Measurements from ENCODE around the gene RGL1.

Gene RGL1

DNA sequence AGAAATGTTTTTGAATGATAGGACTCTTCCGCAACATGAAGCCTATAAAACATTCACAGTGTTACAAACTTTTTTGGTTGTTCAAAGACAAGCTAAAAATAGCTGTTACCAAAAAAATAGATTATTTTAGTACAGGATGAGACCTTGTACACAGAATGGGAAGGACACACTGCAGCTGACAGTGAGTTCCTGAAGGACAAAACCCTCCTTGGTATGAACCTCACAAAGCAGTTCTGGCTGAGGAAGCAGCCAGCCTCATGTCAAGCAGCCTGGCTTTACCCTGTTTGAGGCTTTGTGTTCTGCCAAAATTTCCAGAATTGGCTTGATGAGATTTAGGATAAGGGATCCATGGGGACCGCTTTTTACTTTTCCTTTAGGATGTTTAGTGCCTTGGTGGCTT lies 93.7 kb downstream of the RGL1 start:
- no peak overlapping the region for H3K4me3 ChIP-seq (ENCODE audit: low read length)
- no peak for DNase-seq (ENCODE audit: low read depth, low spot score)

GRCh38 chr1:183901748-183902330 lies 96.9 kb downstream of the RGL1 start:
- no peak for DNase-seq (ENCODE audit: low read depth, low spot score)
- H3K4me3 ChIP-seq (ENCODE audit: low read length) = no peak overlapping the region

DNA sequence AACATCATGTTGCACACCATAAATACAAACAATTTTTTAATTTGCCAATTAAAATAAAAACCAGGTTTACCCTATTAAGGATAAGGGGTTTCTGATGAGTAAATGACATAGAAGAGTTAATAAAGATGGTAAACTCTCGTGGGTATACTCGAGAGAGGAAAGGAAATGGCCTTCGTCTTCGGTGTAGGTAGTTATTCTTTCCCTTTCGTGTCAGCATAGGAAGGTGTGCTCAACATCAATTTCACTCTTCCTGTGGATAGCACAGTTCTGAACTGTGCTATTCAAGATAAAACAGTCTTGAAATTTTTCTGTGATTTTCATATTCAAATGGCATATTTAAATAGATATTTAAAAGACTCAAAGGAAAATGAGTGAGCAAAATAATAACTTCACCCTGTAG lies 98.2 kb downstream of the RGL1 start:
- no peak overlapping the region for H3K4me3 ChIP-seq (ENCODE audit: low read length)
- no peak for DNase-seq (ENCODE audit: low read depth, low spot score)

GRCh38 chr1:183905508-183906113 lies 100.7 kb downstream of the RGL1 start:
- no peak for DNase-seq (ENCODE audit: low read depth, low spot score)
- no peak overlapping the region for H3K4me3 ChIP-seq (ENCODE audit: low read length)

GRCh38 chr1:183907070-183907469 lies 102.2 kb downstream of the RGL1 start:
- H3K4me3 ChIP-seq (ENCODE audit: low read length) = no peak overlapping the region
- no peak for DNase-seq (ENCODE audit: low read depth, low spot score)

- H3K4me3 ChIP-seq (ENCODE audit: low read length) = no peak overlapping the region
- DNase-seq (ENCODE audit: low read depth, low spot score) = no peak
Measured at GRCh38 chr1:183908079-183908478, 103.2 kb downstream of the RGL1 start.

DNA sequence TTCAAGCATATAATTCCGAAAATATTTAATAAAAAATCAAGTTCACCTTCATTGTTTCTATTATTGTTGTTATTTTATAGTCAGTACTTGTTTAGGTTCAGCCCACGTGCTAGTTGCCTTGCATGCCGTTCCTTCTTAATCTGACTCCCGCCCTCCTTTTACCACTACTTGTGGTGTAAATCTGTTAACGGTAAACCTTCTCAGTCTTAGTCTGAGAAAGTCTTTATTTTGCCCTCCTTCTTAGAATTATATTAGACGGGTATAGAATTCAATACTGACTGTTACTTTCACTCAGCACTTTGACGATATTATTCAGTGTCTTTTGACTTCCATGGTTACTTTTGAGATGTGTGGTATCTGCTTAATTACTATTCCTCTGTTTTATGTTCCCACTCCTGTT lies 104.8 kb downstream of the RGL1 start:
- H3K4me3 ChIP-seq (ENCODE audit: low read length) = no peak overlapping the region
- DNase-seq (ENCODE audit: low read depth, low spot score) = no peak

GRCh38 chr1:183910845-183911244 lies 105.9 kb downstream of the RGL1 start:
- no peak overlapping the region for H3K4me3 ChIP-seq (ENCODE audit: low read length)
- DNase-seq (ENCODE audit: low read depth, low spot score) = no peak

GRCh38 chr1:183911285-183911684 lies 106.4 kb downstream of the RGL1 start:
- no peak for DNase-seq (ENCODE audit: low read depth, low spot score)
- H3K4me3 ChIP-seq (ENCODE audit: low read length) = no peak overlapping the region

GRCh38 chr1:183912265-183912886 lies 107.5 kb downstream of the RGL1 start:
- H3K4me3 ChIP-seq (ENCODE audit: low read length) = no peak overlapping the region

GRCh38 chr1:183913567-183913993 lies 108.7 kb downstream of the RGL1 start:
- H3K4me3 ChIP-seq (ENCODE audit: low read length) = no peak overlapping the region
- no peak for DNase-seq (ENCODE audit: low read depth, low spot score)

More at GRCh38 chr1:183912265-183912886, 107.5 kb downstream of the RGL1 start:
- DNase-seq (ENCODE audit: low read depth, low spot score) = no peak

DNA sequence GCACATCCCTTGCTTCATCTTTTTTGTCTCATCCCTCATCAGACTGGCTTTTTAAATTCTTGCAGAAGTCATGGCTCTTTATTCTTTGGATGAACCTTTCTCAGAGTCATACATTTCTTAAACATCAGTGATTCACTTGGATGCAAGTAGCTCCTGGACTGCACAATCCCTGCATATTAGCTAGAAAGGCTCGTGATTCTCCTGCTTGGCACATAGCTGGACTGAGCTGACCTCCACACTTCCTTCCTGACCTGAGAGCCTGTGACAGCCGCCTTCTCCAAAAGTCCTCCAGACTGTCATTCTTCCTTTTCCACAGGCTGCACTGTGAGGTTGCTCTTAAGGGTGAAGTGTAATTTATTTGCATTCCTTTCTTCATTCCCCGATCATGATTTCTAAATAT lies 109.4 kb downstream of the RGL1 start:
- no peak overlapping the region for H3K4me3 ChIP-seq (ENCODE audit: low read length)
- DNase-seq (ENCODE audit: low read depth, low spot score) = no peak

GRCh38 chr1:183914891-183915290 lies 110.0 kb downstream of the RGL1 start:
- DNase-seq (ENCODE audit: low read depth, low spot score) = no peak
- H3K4me3 ChIP-seq (ENCODE audit: low read length) = no peak overlapping the region

DNA sequence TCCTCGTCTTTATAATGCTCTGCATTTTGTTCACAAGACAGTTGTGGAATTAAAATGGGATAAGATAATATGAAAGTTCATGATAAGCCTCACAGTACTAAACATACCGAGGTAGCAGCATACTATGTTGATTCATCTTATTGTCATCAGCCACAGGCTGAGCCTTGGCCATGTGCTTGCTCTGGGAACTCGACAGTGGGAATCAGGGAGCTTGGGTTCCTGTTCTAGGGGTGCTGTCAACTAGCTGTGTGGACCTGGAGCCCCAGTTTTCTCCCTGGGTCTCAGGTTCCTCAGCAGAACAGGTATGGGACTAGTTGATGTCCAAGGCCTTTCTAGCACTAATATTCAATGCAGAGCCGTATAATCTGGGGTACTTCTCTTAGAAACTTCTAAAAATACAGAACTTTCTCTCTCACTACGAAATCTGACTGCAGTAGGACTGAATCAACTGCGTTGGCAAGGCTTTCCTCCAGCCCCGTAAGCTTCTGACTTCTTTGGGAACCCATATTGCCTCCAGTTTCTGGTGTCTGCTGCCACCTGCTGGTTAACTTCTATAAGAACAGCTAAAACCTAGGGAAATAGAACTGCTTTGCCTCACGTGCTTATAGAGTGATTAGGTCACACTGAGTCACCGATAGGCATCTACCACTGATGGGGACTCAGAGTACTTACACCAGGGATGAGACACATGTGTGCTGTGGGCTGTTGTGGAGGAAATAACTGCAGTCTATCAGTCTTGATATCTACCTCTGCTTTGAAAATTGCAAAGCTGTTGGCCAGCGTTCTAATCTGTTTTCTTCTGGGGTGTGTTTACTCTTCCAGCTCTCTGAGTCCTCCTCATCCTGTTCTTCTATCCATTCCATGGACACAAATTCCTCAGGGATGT lies 110.9 kb downstream of the RGL1 start:
- peak; percentile 81 for DNase-seq (ENCODE audit: low read depth, low spot score)
- H3K4me3 ChIP-seq (ENCODE audit: low read length) = no peak overlapping the region

GRCh38 chr1:183916574-183916973 lies 111.7 kb downstream of the RGL1 start:
- no peak overlapping the region for H3K4me3 ChIP-seq (ENCODE audit: low read length)

DNA sequence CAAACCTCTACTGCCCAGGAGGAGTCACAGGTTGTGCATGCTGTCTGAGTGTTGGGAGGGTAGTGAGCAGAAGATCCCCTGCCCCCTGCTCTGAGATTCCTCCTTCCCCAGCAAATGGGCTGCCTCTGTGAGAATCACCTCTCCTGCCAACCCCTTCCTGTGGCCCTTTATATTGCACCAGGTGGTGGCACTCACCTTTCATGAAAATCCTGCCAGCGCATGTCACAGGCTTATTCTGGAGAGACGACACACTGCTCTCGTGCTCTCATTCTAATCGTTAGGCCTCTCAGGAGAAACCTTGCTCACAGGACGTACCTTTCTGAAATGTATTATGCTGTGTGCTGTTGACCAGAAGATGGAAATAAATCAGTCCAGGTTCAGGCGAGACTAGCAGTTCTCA lies 113.7 kb downstream of the RGL1 start:
- H3K4me3 ChIP-seq (ENCODE audit: low read length) = no peak overlapping the region
- DNase-seq (ENCODE audit: low read depth, low spot score) = no peak

More at GRCh38 chr1:183916574-183916973, 111.7 kb downstream of the RGL1 start:
- DNase-seq (ENCODE audit: low read depth, low spot score) = no peak

- no peak for DNase-seq (ENCODE audit: low read depth, low spot score)
- H3K4me3 ChIP-seq (ENCODE audit: low read length) = no peak overlapping the region
Measured at GRCh38 chr1:183920651-183921050, 115.7 kb downstream of the RGL1 start.

DNA sequence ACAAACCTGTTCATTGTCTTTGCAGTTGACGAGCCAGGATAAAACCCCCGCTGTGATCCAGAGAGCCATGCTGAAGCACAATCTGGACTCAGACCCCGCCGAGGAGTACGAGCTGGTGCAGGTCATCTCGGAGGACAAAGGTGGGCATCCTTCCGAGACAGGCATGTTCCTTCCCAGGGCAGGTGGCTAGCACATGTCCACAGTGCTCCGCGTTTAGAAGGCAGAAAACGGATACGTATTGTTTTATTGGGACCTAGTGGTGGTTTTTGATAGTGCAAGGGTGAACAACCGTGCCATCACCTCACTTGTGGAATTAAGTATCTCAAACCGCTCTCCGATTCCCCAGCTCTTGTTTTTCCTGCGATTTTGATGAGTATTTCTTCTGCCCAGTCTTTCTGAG lies 117.3 kb downstream of the RGL1 start:
- no peak overlapping the region for H3K4me3 ChIP-seq (ENCODE audit: low read length)
- no peak for DNase-seq (ENCODE audit: low read depth, low spot score)

GRCh38 chr1:183925947-183926346 lies 121.0 kb downstream of the RGL1 start:
- no peak overlapping the region for H3K4me3 ChIP-seq (ENCODE audit: low read length)
- no peak for DNase-seq (ENCODE audit: low read depth, low spot score)

DNA sequence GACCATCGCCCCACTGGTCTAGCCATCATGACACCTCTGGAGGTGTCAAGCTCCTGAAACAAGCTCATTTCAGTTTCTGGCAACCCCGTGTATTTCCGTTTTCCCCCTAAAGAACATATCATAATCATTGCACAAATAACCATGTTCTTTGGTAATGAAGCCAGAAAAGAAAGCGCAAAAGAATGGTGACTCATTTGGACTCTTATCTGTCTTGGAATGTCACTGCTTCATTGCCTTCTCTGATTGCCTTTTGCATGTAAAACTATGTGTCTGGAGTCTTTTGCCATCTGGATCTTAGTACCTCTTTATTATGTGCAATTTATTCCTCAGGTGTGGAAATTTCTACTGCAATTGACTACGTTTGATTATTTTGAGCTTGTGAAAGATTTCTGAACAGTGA lies 122.1 kb downstream of the RGL1 start:
- DNase-seq (ENCODE audit: low read depth, low spot score) = no peak
- H3K4me3 ChIP-seq (ENCODE audit: low read length) = no peak overlapping the region
